ENCODE results near the gene CTPS2. TPM values are rescaled to one million over a fixed set of nuclear protein-coding genes. Genes with fewer than 3 reads are reported as not detected.
"Not testable (repeated sequence)": the region's sequence is repeated elsewhere in the genome, so short reads cannot be mapped to it uniquely, and the experiment has no call there.

The CTPS2 gene
- total RNA-seq, 2 donors from 2014 or later, result 7.9 to 12.0 TPM

GRCh38 chrX:16587836-16588235 lies 124.6 kb downstream of the CTPS2 start:
- DNase-seq (ENCODE audit: low spot score), result no peak
- TF ChIP-seq CTCF (IDR thresholded peaks at IDR 0.05), result no peak
- Histone ChIP-seq H3K27me3 (replicated peaks; ENCODE audit: insufficient read depth) (no peaks in the 10 kb centered on the region), H3K4me3 (no peak overlapping the region), H3K9me3 (no peaks in the 10 kb centered on the region), H3K36me3 (no peaks in the 10 kb centered on the region), H3K4me1 (ENCODE audit: control insufficient read depth in 1 of 2, low read depth in 2 of 2) (peaks cover 0 to 9% of the 10 kb centered on the region in 2 donors), H3K27ac (no peak overlapping the region)
- ATAC-seq (ENCODE audit: insufficient number of reproducible peaks, low FRiP score, low read depth), result no peak

- ATAC-seq (ENCODE audit: insufficient number of reproducible peaks, low FRiP score, low read depth) (no peak), DNase-seq (ENCODE audit: low spot score) (no peak)
- Histone ChIP-seq H3K36me3 (no peaks in the 10 kb centered on the region), H3K4me1 (ENCODE audit: control insufficient read depth in 1 of 2, low read depth in 2 of 2) (peaks cover 0 to 9% of the 10 kb centered on the region in 2 donors), H3K27ac (no peak overlapping the region), H3K4me3 (no peak overlapping the region), H3K27me3 (replicated peaks; ENCODE audit: insufficient read depth) (no peaks in the 10 kb centered on the region), H3K9me3 (no peaks in the 10 kb centered on the region)
- TF ChIP-seq CTCF (IDR thresholded peaks at IDR 0.05), result no peak
Observed at GRCh38 chrX:16586377-16587112, 125.9 kb downstream of the CTPS2 start.

- Histone ChIP-seq H3K4me3 (no peak overlapping the region), H3K36me3 (no peaks in the 10 kb centered on the region), H3K27me3 (replicated peaks; ENCODE audit: insufficient read depth) (no peaks in the 10 kb centered on the region), H3K9me3 (no peaks in the 10 kb centered on the region), H3K27ac (no peak overlapping the region), H3K4me1 (ENCODE audit: control insufficient read depth in 1 of 2, low read depth in 2 of 2) (peaks cover 0 to 9% of the 10 kb centered on the region in 2 donors)
- TF ChIP-seq CTCF (IDR thresholded peaks at IDR 0.05), result no peak
- DNase-seq (ENCODE audit: low spot score), result no peak
- no peak for ATAC-seq (ENCODE audit: insufficient number of reproducible peaks, low FRiP score, low read depth)
Observed at GRCh38 chrX:16585486-16586376, 126.7 kb downstream of the CTPS2 start.

- H3K4me1 ChIP-seq (ENCODE audit: control insufficient read depth in 1 of 2, low read depth in 2 of 2); DNase-seq (ENCODE audit: low spot score); H3K9me3 ChIP-seq; H3K4me3 ChIP-seq; H3K27me3 ChIP-seq (replicated peaks; ENCODE audit: insufficient read depth); H3K27ac ChIP-seq; H3K36me3 ChIP-seq; ATAC-seq (ENCODE audit: insufficient number of reproducible peaks, low FRiP score, low read depth): not testable (repeated sequence)
Observed at GRCh38 chrX:16580004-16580797, 132.3 kb downstream of the CTPS2 start.

- H3K4me1 ChIP-seq (ENCODE audit: control insufficient read depth in 1 of 2, low read depth in 2 of 2), result no peaks in the 10 kb centered on the region
- no peak for ATAC-seq (ENCODE audit: insufficient number of reproducible peaks, low FRiP score, low read depth)
- TF ChIP-seq CTCF (IDR thresholded peaks at IDR 0.05), result no peak
- H3K27me3 ChIP-seq (replicated peaks; ENCODE audit: insufficient read depth), result no peaks in the 10 kb centered on the region
- no peaks in the 10 kb centered on the region for H3K9me3 ChIP-seq
- no peak for DNase-seq (ENCODE audit: low spot score)
- H3K4me3 ChIP-seq, result no peak overlapping the region
- H3K36me3 ChIP-seq, result no peaks in the 10 kb centered on the region
- no peak overlapping the region for H3K27ac ChIP-seq
Observed at GRCh38 chrX:16579517-16579916, 133.0 kb downstream of the CTPS2 start.

All from thoracic aorta (tissue), 2 donors.